ENCODE results near the gene ACSS1. TPM values are rescaled to one million over a fixed set of nuclear protein-coding genes. Genes with fewer than 3 reads are reported as not detected.

ACSS1 gene
- total RNA-seq, 1 donor, result 0.99 TPM

DNA sequence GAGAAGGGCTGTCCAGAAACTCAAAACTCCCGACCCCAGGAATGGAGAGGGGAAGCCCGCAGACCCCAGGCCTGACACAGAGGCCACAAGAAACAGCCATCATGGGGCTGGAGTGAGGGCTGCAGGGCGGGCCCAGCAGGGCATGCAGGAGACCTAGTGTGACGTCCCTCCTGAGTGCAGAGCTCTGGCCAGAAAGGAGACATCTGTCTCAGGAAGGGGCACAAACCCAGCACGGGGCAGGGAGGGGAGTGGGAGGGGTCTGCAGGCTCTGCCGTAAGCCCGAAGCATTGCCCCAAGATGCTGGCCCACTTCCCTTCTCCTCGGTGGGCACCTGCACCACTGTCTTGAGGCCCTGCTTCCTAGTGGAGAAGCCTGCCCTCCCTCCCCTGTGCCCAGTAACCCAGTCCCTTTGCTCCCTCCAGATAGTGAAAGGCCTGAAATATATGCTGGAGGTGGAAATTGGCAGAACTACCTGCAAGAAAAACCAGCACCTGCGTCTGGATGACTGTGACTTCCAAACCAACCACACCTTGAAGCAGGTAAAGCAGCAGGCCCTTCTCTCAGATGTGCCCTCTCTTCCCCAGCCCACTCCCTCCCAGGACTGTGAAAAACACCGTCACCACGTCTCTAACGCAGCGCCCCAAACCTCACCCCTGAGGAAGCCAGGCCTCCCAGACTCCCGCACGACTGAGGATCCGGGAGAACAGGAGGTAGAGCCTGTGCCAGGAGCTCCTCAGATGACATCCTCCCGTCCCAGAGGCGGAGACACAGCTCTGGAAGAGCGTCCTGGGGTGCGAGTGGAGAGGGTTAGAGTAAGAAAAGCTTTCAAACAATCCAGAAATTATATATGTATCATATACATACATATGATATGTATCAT is 99.2 kb downstream of the ACSS1 start:
- no peak for DNase-seq (ENCODE audit: low read depth)
- TF ChIP-seq, protein P1, sequence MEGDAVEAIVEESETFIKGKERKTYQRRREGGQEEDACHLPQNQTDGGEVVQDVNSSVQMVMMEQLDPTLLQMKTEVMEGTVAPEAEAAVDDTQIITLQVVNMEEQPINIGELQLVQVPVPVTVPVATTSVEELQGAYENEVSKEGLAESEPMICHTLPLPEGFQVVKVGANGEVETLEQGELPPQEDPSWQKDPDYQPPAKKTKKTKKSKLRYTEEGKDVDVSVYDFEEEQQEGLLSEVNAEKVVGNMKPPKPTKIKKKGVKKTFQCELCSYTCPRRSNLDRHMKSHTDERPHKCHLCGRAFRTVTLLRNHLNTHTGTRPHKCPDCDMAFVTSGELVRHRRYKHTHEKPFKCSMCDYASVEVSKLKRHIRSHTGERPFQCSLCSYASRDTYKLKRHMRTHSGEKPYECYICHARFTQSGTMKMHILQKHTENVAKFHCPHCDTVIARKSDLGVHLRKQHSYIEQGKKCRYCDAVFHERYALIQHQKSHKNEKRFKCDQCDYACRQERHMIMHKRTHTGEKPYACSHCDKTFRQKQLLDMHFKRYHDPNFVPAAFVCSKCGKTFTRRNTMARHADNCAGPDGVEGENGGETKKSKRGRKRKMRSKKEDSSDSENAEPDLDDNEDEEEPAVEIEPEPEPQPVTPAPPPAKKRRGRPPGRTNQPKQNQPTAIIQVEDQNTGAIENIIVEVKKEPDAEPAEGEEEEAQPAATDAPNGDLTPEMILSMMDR (IDR thresholded peaks at IDR 0.05; ENCODE audit: insufficient read depth, low read length), result no peak
- H3K4me3 ChIP-seq (ENCODE audit: low read depth, low read length), result no peak overlapping the region

GRCh38 chr20:24957326-24958016 is 100.5 kb downstream of the ACSS1 start:
- DNase-seq (ENCODE audit: low read depth), result no peak
- TF ChIP-seq, protein P1 (IDR thresholded peaks at IDR 0.05; ENCODE audit: insufficient read depth, low read length), result no peak

More at GRCh38 chr20:24957326-24958016, 100.5 kb downstream of the ACSS1 start:
- H3K4me3 ChIP-seq (ENCODE audit: low read depth, low read length), result no peak overlapping the region

Small RNAs within 50 kb of the gene (small RNA-seq; reads per million reads assigned to genes)
- not detected for gene RNU6-1257P

Other genes starting within 250 kb of the ACSS1 start
- not detected in 2 replicates for gene CST7, start 108.9 kb downstream of the ACSS1 start, total RNA-seq (ENCODE audit: low replicate concordance)
- 40.7 and 132 TPM in 2 replicates for gene APMAP, start 65.4 kb downstream of the ACSS1 start, total RNA-seq (ENCODE audit: low replicate concordance)
- gene VSX1, start 24.0 kb upstream of the ACSS1 start, total RNA-seq (ENCODE audit: low replicate concordance), result not detected in 2 replicates
- 17.7 and 40.5 TPM in 2 replicates for gene ENTPD6, start 137.6 kb upstream of the ACSS1 start, total RNA-seq (ENCODE audit: low replicate concordance)
- 87.8 and 203 TPM in 2 replicates for gene PYGB, start 189.9 kb upstream of the ACSS1 start, total RNA-seq (ENCODE audit: low replicate concordance)